Smooth muscle cell (in vitro differentiated cells): ENCODE results near the gene SHROOM1. TPM values are rescaled to one million over a fixed set of nuclear protein-coding genes. Genes with fewer than 3 reads are reported as not detected.

ENCODE experiments used
- DNase-seq: peaks from one replicate; lab custom pipeline; 2025; ENCODE audit not compliant: unreplicated experiment; lab: John Stamatoyannopoulos, UW
- H2AFZ ChIP-seq: fragments of 200-600 bp; sonication (generic); 2 replicates; pipeline ENCODE4 v1.6.0; 2016; ENCODE audit warnings: antibody characterized with exemption, low read depth, mild to moderate bottlenecking
- H3F3A ChIP-seq: fragments of 200-600 bp; sonication (generic); 2 replicates; pipeline ENCODE4 v1.6.0; 2017; ENCODE audit warnings: antibody characterized with exemption, low read depth
- H3K27ac ChIP-seq: fragments of 200-600 bp; sonication (generic); 2 replicates; pipeline ENCODE4 v1.5.1; 2016; ENCODE audit warnings: low read depth, mild to moderate bottlenecking
- H3K27me3 ChIP-seq: fragments of 200-600 bp; sonication (generic); 2 replicates; pipeline ENCODE4 v1.6.1; 2016; ENCODE audit warnings: low read depth, mild to moderate bottlenecking
- H3K36me3 ChIP-seq: fragments of 200-600 bp; sonication (generic); 2 replicates; pipeline ENCODE4 v1.5.1; 2016; ENCODE audit warnings: low read depth
- H3K4me1 ChIP-seq: fragments of 200-600 bp; sonication (generic); 2 replicates; pipeline ENCODE4 v1.5.1; 2016; ENCODE audit warnings: low read depth
- H3K4me2 ChIP-seq: fragments of 200-600 bp; sonication (generic); 2 replicates; pipeline ENCODE4 v1.6.0; 2016; ENCODE audit warnings: mild to moderate bottlenecking
- H3K4me3 ChIP-seq: fragments of 200-600 bp; sonication (generic); 2 replicates; pipeline ENCODE4 v1.5.1; 2016; ENCODE audit warnings: mild to moderate bottlenecking
- H3K79me2 ChIP-seq: fragments of 200-600 bp; sonication (generic); 2 replicates; pipeline ENCODE4 v1.6.0; 2016; ENCODE audit warnings: low read depth, mild to moderate bottlenecking
- H3K9ac ChIP-seq: fragments of 200-600 bp; sonication (generic); 2 replicates; pipeline ENCODE4 v1.6.0; 2016; ENCODE audit warnings: low read depth
- H3K9me3 ChIP-seq: fragments of 200-600 bp; sonication (generic); replicated peaks from 2 replicates; pipeline ENCODE4 v1.5.1; 2016; ENCODE audit warnings: low read depth
- H4K20me1 ChIP-seq: fragments of 200-600 bp; sonication (generic); 2 replicates; pipeline ENCODE4 v1.6.0; 2016; ENCODE audit warnings: low read depth
- CTCF ChIP-seq: fragments of 200-600 bp; sonication (generic); IDR thresholded peaks from 2 replicates; pipeline ENCODE4 v1.5.1; 2017; ENCODE audit warnings: borderline replicate concordance, mild to moderate bottlenecking, antibody characterized with exemption; ENCODE audit not compliant: insufficient read depth, poor library complexity, severe bottlenecking
- WGBS: methylation state at CpG from one replicate; pipeline ENCODE4 v1.1.7; 2016; ENCODE audit warnings: low lambda C conversion rate; 5-methylcytosine and 5-hydroxymethylcytosine counted together
- polyA plus RNA-seq: library from polyadenylated mRNA; unstranded; fragments of >200 nt; fragmentation: Nextera tagmentation; extraction: Ambion mirVana; gene quantifications from 2 replicates; pipeline ENCODE4 v1.2.1, GENCODE V29; 2016
- total RNA-seq: library from RNA; depleted of rRNA; stranded (reverse); fragments of >200 nt; gene quantifications from 2 replicates; pipeline ENCODE4 v1.2.3, GENCODE V29; 2014

Gene SHROOM1
- total and polyA plus RNA-seq, 2 experiments from 2014 or later: 5.9 to 12.0 TPM

DNA sequence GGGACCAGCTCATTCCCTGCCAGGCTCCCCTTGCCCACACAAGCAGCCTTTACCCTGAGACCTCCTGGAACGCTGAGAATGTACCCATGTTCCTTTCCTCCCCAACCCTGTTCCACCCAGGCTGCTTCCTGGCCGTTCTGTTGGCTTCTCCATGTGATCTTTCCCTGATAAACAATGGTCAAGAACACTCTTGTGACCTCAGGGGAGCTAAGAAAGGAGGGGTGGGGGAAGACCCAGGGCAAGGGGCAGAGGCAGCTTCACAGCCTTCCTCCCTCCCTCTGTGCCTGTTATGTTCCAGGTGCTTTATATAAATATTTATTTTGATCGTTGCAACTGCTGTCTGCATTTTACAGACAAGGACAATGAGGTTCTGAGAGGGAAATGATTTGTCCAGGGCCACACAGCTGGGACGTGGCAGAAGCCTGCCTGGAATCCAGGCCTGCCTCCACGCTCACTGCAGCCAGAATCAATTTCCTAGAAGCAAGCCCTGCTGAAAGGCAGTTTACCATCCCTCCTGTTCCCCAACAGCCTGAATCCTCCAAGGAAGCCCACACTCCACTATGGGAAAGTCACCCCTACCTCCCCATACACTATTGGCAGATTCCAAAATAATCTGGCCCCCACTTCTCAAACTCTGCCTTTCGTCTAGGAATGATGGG, 3.9 kb downstream of the SHROOM1 start:
- no peak overlapping the region for H3K4me3 ChIP-seq
- peaks cover 2% of the 10 kb centered on the region for H3K27me3 ChIP-seq
- H3K4me1 ChIP-seq: peaks cover 11% of the 10 kb centered on the region
- no peak for DNase-seq
- 79% methylated on average over 6 of the region's 6 CpGs for WGBS
- H3K36me3 ChIP-seq: no peaks in the 10 kb centered on the region
- H4K20me1 ChIP-seq: no peaks in the 10 kb centered on the region
- no peak overlapping the region for H2AFZ ChIP-seq
- H3K9me3 ChIP-seq: no peaks in the 10 kb centered on the region
- no peak overlapping the region for H3K4me2 ChIP-seq
- H3K79me2 ChIP-seq: no peaks in the 10 kb centered on the region
- no peak for TF ChIP-seq CTCF
- no peak overlapping the region for H3K9ac ChIP-seq
- H3F3A ChIP-seq: no peaks in the 10 kb centered on the region
- no peak overlapping the region for H3K27ac ChIP-seq

- Histone ChIP-seq H2AFZ (peak overlapping the region; percentile 72), H3F3A (no peaks in the 10 kb centered on the region), H3K36me3 (no peaks in the 10 kb centered on the region), H3K4me2 (peak overlapping the region; percentile 85), H3K27ac (no peak overlapping the region), H3K4me1 (peaks cover 11% of the 10 kb centered on the region), H3K9me3 (no peaks in the 10 kb centered on the region), H4K20me1 (no peaks in the 10 kb centered on the region), H3K9ac (no peak overlapping the region), H3K79me2 (no peaks in the 10 kb centered on the region), H3K4me3 (peak overlapping the region; percentile 38), H3K27me3 (peaks cover 2% of the 10 kb centered on the region)
- DNase-seq: no peak
- TF ChIP-seq CTCF: no peak
- WGBS: 28% methylated on average over 34 of the region's 43 CpGs
These were observed 4.5 kb downstream of the SHROOM1 start for GRCh38 chr5:132825834-132826391.

GRCh38 chr5:132825033-132825833, 5.2 kb downstream of the SHROOM1 start:
- 37% methylated on average over 41 of the region's 71 CpGs for WGBS
- H3K79me2 ChIP-seq: no peaks in the 10 kb centered on the region
- H3F3A ChIP-seq: no peaks in the 10 kb centered on the region
- H3K27ac ChIP-seq: no peak overlapping the region
- H2AFZ ChIP-seq: peak overlapping the region; percentile 72
- no peaks in the 10 kb centered on the region for H3K36me3 ChIP-seq
- TF ChIP-seq CTCF: no peak
- no peaks in the 10 kb centered on the region for H3K9me3 ChIP-seq
- peaks cover 2% of the 10 kb centered on the region for H3K27me3 ChIP-seq
- no peaks in the 10 kb centered on the region for H4K20me1 ChIP-seq
- no peak overlapping the region for H3K9ac ChIP-seq
- peak overlapping the region; percentile 38 for H3K4me3 ChIP-seq
- H3K4me2 ChIP-seq: peak overlapping the region; percentile 85
- H3K4me1 ChIP-seq: peaks cover 11% of the 10 kb centered on the region
- DNase-seq: no peak
